GM04503 (cell line): Measurements from ENCODE around the gene RRH.
"Not testable (repeated sequence)": the region's sequence is repeated elsewhere in the genome, so short reads cannot be mapped to it uniquely, and the experiment has no call there.

Experiments used
- DNase-seq: peaks from one replicate; pipeline ENCODE4 v3.0.0-alpha.2; 2012; ENCODE audit warnings: low read depth

RRH gene, protein sequence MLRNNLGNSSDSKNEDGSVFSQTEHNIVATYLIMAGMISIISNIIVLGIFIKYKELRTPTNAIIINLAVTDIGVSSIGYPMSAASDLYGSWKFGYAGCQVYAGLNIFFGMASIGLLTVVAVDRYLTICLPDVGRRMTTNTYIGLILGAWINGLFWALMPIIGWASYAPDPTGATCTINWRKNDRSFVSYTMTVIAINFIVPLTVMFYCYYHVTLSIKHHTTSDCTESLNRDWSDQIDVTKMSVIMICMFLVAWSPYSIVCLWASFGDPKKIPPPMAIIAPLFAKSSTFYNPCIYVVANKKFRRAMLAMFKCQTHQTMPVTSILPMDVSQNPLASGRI

DNA sequence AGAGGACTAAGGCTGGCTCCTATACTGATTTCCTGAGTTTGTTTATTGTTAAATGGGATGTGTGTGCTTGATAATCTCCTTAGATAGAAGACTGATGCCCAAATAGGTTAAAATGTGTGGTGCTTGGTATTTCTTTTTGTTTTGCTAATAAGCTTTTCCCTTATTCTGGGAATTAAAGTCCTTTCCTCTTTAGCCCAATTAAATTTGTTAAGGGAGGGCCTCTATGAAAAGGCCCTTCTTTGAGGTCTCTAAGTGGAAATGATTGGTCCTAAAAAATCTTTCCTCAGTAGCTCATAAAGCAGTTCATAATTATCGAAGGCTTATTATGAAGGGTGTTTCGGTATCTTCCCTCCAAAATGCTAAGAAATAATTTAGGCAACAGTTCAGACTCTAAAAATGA is at the start of gene RRH:
TSS of gene RRH (plus strand) at position 301 of the 400 bp plus-strand sequence. CDS start at position 357, 56 bp downstream.
- DNase-seq, result no peak

DNA sequence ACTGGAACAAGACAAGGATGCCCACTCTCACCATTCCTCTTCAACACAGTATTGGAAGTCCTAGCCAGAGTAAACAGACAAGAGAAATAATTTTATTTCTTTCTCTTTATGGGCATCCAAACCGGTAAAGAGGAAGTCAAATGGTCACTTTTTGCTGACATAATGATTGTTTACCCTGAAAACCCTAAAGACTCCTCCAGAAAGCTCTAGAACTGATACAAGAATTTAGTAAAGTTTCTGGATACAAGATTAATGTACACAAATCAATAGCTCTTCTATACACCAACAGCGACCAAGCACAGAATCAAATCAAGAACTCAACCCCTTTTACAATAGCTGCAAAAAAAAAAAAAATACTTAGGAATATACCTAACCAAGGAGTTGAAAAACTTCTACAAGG is 45.7 kb upstream of the RRH start:
- DNase-seq, result not testable (repeated sequence)

DNA sequence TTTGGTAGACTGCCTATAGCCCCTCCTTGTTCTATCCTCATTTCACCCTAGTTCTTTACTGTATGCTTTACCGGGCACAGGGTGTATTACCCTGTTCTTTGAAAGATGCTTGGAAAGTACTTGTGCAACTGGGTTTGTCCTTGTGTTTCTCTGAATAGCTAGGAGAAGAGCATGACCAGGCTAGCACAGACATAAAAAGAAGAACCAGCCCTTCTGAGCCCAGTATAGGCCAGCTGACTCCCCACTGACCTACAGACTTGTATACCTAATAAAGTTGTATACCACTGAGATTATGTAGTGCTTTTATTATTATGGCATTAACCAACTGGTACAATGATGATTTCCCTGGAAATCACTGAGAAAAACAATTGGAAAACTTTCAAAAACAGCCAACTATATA is 40.9 kb upstream of the RRH start:
- DNase-seq, result no peak

DNA sequence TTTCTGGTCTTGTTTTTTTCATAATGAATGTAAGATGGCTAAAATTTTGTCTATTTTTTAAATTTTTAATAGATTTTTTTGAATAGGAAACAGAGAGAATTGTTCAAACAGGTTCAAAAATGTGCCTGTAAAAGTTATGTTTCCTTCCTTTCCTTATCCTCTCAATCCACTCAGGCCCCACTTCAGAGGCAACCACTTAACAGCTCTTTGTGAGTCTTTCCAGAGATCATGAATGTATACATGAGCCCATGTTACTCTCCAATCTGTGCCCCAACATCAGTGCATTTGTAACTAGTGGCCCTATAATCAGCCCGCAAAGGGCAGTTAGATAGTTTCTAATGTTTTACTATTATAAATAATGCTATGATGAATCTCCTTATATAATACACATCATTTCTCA is 40.0 kb upstream of the RRH start:
- DNase-seq, result no peak

DNA sequence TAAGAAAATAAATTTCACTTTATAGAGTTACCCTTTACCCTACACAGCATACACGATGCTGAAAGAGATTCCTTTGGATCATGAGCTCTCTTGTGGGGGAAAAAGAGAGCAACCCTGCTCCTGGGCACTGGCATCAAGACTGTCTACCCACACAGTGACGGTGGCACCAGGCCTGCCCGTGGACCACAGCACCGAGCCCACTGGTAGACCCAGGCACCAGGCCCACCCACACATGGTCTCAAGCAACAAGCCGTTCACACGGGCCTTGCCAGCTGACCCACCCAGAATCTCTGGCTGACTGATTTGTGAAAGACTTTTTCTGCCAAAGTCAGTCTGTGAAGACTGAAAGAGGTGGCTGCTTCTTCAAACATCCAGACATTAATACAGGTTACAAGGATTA is 32.7 kb upstream of the RRH start:
- no peak for DNase-seq

DNA sequence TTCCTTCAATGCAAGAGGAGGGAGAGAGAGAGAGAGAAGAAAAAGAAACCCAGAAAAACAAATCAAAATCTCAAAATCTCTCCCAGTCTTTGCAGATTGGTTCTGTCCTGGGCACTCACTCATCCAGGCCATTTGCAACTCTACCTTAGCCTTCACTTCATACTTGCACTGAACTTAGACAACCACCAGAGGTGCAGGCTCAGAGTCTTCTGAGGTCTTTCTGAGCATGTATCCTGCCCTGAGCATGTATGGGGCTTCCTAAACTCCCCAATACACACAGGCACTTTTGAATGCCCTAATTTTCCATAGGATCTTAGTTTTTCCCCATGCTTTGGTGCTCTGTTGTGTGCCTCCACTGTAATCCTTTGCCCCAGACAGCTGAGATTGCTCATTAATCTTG is 28.9 kb upstream of the RRH start:
- DNase-seq, result no peak

DNA sequence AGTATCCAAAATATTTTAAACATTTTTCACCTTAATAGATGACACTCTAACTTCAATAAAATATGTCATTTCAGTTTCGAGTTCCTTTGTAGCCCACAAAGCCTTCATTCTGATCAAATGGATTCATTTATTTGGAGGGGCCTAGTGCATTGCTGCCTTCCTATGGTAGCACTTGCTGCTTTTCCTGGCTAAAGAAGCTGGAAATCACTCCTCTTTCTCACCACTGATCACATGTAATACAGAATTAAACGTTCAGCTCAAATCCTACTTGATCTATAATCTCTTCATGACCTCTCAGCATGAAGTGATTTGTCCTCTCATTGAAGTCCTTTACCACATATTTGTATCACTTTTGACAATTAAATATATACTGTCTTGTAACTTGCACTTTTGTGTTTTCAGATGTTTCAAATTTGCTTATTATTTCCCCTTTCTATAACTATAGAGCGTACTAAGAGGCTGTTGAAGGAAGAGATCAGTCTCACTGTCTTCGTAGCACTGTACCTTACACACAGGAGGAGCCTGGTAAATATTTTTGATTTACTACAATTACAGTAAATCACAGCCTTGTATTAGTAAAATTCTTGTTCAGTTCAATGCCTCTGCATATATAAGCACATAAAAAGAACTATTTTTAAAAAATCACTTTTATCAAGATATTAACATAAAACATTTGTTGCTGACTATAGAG is 26.5 kb upstream of the RRH start:
- DNase-seq, result no peak

DNA sequence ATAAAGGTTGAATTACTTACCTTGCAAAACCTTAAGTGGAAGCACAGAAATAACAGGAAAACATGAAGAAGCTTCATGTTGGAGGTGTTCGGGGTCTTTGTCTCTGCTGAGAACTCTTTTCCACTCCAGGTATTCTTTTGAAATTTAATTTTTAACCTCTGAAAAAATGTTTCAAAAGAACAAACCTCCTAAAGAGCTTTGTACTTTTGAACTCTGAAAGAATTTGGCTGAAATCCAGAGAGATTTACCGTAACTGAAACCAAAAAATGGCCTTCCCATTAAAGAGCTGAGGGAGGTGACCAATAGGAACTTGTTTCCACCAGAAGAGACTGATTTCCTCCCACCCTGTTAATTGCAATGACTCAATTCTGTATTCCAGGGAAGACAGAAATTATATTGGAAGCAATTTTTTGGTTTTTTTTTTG is 25.9 kb upstream of the RRH start, which contains the start of gene CFI:
TSS of gene CFI (minus strand) at position 105 of the 425 bp plus-strand sequence. CDS start at position 77, 28 bp downstream.
- DNase-seq, result peak; percentile 22

DNA sequence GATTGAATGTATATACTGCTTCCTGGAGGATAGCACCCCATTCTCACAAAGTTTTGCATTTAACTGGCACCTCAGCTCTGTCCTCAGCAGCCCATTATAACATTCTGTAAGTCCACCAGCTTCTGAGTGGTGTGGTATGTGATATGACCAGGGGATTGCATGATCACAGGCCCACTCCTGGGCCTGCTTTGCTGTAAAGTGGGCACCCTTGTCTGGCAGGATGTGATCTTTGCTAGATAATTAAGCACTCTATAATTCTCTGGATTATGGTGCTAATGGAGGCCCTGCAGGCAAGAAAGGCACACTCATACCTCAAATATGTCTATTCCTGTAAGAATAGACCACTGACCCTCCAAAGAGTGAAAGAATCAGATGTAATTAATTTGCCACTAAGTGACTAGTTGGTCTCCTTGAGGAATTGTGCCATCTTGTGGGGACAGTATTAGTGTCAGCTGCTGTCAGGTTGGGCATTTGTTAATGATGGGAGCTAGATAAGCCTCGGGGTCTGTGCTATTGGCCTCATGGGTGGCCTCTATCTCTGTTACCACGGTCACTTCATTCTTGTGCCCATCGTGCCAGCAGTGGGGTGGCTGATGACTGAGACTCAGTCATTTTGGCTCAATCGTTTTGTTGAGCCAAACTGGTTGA is 23.7 kb upstream of the RRH start:
- DNase-seq, result no peak

DNA sequence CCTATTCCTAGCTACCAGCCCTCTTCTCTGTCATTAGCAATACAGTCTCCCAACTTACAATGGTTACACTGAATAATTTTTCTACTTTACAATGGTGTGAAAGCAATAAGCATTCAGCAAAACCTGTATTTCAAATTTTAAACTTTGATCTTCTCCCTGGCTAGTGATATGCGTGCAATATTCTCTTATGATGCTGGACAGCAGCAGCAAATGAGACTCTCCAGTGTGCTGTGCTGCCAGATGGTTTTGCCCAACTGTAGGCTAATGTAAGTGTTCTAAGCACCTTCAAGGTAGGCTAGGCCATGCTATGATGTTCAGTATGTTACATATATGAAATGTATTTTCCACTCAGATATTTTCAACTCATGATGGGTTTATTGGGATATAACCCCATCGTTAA is 18.1 kb upstream of the RRH start:
- DNase-seq, result no peak

DNA sequence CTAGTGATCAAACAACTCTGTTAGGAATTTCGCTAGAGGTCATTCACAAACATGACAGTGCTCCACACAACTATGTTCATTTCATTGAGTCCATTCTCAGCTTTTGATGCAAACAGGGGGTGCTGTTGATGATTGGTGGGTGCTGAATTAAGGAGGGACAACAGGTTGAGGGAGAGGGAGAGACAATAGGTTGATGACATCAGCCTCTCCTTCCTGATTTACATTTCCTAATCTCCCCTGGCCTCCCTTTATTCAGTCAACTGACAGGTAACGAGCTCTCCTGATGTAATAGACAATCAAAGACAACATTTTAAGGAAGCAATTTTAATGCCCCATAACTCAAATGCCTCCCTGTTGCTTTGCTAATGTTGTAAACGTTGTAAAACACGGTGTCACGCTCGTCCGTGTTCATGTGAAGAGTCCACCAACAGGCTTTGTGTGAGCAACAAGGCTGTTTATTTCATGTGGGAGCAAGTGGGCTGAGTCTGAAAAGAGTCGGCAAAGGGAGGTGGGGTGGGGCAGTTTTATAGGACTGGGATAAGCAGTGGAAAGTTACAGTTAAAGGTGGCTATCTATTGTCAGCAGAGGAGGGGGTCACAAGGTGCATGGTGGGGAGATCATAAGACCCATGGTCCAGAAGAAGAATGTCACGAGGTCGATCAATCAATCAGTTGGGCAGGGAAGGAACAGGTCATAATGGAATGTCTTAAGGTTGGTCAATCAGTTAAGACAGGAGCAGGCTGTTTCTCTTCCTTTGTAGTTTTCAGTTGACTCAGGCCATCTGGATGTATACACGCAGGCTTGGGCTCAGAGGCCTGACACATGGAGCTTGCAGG is 17.0 kb upstream of the RRH start:
- DNase-seq, result no peak

DNA sequence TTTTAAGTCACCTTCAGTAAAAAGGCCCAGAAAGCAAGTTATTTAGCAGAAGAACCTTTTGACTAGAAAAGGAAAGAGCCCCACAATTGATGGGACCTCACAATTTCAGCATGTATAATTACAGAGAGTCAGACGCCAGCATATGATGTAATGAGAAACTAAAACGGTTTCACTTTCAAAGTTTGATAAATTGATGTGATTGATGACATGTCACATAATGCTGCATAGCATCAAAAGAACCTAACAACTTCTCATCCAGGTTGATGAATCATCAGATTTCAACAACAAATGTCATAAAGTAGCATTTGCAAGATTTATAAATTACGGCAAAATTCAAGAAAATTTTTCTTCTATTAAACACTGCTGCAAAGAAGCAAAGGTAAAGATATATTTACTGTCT is 16.1 kb upstream of the RRH start:
- no peak for DNase-seq

DNA sequence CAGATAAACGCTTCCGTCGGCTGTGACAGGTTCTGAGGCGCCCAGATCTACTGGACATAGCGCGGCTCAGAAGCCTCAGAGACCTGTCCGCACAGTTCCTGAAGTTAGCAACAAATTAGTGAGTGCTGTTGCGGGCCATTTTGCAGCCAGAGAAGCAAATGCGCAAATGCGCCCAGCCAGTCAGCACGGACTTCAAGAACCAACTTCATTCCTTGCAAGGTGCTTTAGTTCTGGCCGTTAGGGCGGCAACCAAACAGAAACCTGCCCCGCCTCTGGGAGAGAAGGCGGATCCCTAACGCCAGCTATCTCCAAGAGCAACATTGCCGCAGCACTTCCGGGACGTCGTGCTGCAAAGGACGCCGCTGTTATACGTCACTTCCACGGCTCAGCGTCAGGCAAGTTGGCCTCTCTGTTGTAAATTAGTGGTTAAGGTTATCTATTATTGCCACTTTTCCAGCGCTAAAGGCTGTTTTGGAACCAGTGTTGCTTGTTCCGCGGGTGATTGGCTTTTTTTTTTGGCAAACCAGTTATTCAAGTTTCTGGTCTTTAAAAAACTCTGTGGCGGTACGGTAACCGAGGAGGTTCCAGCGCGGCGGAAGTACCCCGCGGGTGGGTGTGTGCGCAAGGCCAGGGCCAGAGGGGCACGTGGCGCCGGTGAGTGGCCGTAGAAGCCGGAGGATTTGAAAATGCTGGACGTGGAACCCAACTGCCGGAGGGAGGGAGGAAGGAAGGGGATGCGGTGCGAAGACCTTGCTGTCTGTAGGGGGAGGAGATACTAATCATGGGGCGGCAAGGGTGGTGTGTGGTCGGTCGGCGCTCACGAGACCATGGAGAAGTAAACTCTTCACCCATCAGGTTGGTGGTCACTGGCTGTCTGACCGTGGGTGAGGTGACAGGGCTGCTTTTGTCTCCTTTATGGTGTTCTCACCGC is 12.4 kb upstream of the RRH start, which contains the start of gene GAR1:
TSS of gene GAR1 (plus strand) at position 612 of the 931 bp plus-strand sequence. CDS start 403 bp downstream, outside the sequence.
- peak; percentile 67 for DNase-seq

DNA sequence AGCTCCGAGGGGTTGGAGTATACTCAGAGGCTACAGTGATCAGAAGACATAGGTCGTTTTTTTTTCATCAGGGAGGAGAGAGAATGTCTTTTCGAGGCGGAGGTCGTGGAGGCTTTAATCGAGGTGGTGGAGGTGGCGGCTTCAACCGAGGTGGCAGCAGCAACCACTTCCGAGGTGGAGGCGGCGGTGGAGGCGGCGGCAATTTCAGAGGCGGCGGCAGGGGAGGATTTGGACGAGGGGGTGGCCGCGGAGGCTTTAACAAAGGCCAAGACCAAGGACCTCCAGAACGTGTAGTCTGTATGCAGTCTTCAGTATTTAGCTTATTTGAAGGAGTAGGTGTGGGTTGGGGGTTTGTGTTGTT is 11.7 kb upstream of the RRH start:
- no peak for DNase-seq

DNA sequence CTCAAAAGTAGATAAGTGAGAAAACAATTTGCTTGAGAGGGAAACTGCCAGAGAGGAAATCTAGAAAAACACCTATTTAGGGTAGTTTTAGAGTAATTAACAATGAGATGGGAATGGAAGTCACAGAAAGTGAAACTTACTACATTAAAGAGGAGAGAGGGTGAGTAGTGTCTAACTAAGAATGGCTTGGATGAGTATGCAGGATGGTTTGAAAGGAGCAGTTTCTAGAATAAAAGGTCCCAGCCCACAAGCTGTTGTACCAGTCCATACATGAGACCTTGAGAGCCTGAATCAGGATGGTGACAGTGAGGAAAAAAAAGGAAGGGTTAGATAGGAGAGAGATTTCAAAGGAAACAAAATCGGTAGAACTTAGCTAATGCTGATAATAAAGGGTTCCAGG is 10.9 kb upstream of the RRH start:
- DNase-seq, result no peak

DNA sequence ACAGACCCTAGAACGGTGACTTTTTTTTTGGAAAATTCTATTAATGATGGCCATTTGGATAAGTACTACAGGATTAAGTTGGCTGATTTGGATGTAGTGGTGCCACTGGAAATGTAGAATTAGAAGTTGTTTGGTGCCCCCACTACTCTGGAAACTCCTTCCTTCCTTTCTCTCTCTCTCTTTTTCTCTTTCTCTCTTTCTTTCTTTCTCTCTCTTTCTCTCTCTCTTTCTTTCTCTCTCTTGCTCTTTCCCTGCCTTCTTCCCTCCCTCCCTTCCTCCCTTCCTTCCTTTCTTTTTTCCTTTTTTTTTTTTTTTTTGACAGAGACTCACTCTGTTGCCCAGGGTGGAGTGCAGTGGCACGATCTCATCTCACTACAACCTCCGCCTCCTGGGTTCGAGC is 9.5 kb upstream of the RRH start:
- DNase-seq, result no peak

DNA sequence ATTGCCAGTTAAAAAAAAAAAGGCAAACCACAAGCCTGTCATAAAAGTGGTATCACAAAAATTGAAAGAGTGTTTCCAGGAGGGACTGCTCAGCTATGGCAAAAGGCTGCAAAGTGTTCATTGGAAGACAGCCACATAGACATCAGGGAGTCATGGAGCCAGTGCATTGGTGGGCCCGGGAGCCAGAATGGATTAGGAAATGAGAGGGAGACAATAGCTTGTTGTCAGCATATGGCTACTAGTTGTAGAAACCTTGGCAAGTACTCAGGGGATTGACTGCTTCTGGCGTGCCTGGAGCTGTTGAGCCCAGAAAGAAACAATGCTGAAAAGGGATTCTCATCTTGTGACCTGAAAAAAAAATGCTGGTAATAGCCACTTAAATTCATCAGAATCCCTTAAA is 7.2 kb upstream of the RRH start:
- peak; percentile 11 for DNase-seq

DNA sequence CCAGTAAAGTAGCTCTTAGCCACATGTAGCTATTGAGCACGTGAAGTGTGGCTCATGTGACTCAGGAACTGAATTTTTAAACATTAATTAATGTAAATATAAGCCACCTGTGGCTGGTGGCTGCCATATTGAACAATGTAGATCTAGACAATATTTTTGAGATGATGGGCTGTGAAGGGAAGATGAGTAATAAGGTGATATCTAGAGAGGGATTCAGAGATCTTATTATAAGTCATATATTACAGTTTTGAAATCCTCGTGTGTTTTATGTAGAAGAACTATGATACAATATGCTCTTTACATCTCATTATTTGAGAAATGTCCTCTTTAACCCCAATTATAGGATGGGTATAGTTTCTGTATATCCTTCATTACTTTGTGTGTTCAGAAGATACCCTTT is 6.6 kb upstream of the RRH start:
- no peak for DNase-seq

DNA sequence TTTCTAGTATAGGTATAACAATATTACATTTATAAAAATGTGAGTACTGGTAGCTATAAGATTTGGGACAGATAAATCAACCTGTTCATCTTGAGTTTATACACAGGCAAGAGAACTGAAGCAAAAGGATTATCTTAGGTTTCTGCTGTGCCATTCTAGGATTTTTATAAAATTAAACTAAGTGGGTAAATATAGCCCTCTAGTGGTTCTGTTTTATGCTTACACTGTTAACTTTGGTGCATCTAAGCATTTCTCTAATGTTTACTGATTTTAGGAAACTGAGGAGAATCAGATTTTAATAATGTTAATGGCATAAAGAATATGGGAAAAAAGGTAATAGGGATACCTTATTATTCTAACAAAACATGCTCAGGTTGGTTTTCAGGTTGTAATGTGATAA is 1.1 kb upstream of the RRH start:
- DNase-seq, result no peak

DNA sequence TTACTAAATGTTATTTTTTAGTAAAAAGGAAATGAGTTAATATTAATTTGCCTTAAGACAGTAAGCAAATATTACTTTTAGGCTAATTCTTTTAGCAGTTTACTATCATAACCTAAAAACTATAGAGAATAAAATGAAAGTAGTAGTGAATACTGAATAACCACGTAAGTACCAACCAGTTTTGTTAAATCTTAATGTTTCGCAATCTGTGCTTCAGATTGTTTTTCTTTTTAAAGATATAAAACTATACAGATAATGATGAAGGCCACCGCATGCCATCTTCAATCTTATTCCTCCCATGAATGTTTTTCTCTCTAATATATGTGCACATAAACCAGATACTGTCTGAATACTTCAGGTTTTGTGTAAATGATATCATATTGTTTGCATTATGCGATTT is 6.0 kb downstream of the RRH start:
- no peak for DNase-seq

DNA sequence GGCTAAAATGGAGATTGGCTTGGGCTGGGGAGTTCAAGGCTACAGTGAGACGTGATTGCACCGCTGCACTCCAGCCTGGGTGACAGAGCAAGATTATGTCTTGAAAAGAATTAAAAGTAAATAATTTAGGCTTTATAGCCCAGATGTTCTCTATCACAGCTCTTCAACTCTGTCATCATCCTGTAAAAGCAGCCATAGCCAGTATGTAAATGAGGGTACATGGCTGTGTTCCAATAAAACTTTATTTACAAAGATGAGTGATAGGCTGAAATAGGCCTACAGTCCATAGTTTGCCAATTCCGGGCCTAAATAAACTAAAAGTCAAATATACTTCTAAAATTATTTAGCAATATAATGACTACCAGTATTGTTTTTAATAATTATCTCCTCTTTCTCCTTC is 9.2 kb downstream of the RRH start:
- no peak for DNase-seq
